ENCODE measurements around the gene DCLRE1B.

Gene DCLRE1B

GRCh38 chr1:113904674-113905434, at the start of gene DCLRE1B, which contains the start of gene AP4B1:
TSS of gene DCLRE1B (plus strand) at chr1:113905326. CDS start at chr1:113905587, 261 bp downstream.
TSS of gene AP4B1 (minus strand) at chr1:113904799. CDS start at chr1:113904717, 82 bp downstream.
- no peak for TF ChIP-seq ZFX (IDR thresholded peaks at IDR 0.05; ENCODE audit: borderline replicate concordance)
- TF ChIP-seq CTCF (IDR thresholded peaks at IDR 0.05) = peak; percentile 72
- peak within 1 kb of the TSS; percentile 89 for H3K27ac ChIP-seq

GRCh38 chr1:113855630-113856400, 49.3 kb upstream of the DCLRE1B start:
- no peak for TF ChIP-seq CTCF (IDR thresholded peaks at IDR 0.05)
- no peak for TF ChIP-seq ZFX (IDR thresholded peaks at IDR 0.05; ENCODE audit: borderline replicate concordance)
- H3K27ac ChIP-seq = no peak overlapping the region

- H3K27ac ChIP-seq = no peak overlapping the region
- TF ChIP-seq ZFX (IDR thresholded peaks at IDR 0.05; ENCODE audit: borderline replicate concordance) = no peak
- TF ChIP-seq CTCF (IDR thresholded peaks at IDR 0.05) = no peak
These were observed 48.7 kb upstream of the DCLRE1B start for GRCh38 chr1:113856401-113856790.

GRCh38 chr1:113857776-113858175, 47.4 kb upstream of the DCLRE1B start:
- no peak for TF ChIP-seq ZFX (IDR thresholded peaks at IDR 0.05; ENCODE audit: borderline replicate concordance)
- TF ChIP-seq CTCF (IDR thresholded peaks at IDR 0.05) = no peak
- no peak overlapping the region for H3K27ac ChIP-seq

- no peak overlapping the region for H3K27ac ChIP-seq
These were observed 46.7 kb upstream of the DCLRE1B start for GRCh38 chr1:113858418-113858817.

GRCh38 chr1:113858982-113859381, 46.1 kb upstream of the DCLRE1B start:
- no peak overlapping the region for H3K27ac ChIP-seq
- TF ChIP-seq ZFX (IDR thresholded peaks at IDR 0.05; ENCODE audit: borderline replicate concordance) = no peak
- TF ChIP-seq CTCF (IDR thresholded peaks at IDR 0.05) = no peak

More at GRCh38 chr1:113858418-113858817, 46.7 kb upstream of the DCLRE1B start:
- TF ChIP-seq ZFX (IDR thresholded peaks at IDR 0.05; ENCODE audit: borderline replicate concordance) (no peak), CTCF (IDR thresholded peaks at IDR 0.05) (no peak)

Measured in 22Rv1 (cell line).